MM.1S (cell line): ENCODE data around the gene PLGLB1.
"Not testable (repeated sequence)": the region's sequence is repeated elsewhere in the genome, so short reads cannot be mapped to it uniquely, and the experiment has no call there.

ENCODE experiments used
- DNase-seq: peaks from one replicate; pipeline ENCODE4 v3.0.0-alpha.2; 2015
- H2AFZ ChIP-seq: fragments of 300-600 bp; sonication (generic); 2 replicates; pipeline ENCODE4 v1.6.0; 2016; ENCODE audit warnings: antibody characterized with exemption, low read length
- H3F3A ChIP-seq: fragments of 300-600 bp; sonication (generic); 2 replicates; pipeline ENCODE4 v1.6.1; 2016; ENCODE audit warnings: mild to moderate bottlenecking, antibody characterized with exemption, low read length, moderate library complexity, mixed read lengths; ENCODE audit not compliant: insufficient read depth
- H3K27ac ChIP-seq: fragments of 300-600 bp; sonication (generic); 2 replicates; pipeline ENCODE4 v1.5.1; 2016; ENCODE audit warnings: mild to moderate bottlenecking, low read length
- H3K27me3 ChIP-seq: fragments of 300-600 bp; sonication (generic); replicated peaks from 2 replicates; pipeline ENCODE4 v1.6.0; 2016; ENCODE audit warnings: low read length; ENCODE audit not compliant: insufficient read depth
- H3K36me3 ChIP-seq: fragments of 300-600 bp; sonication (generic); replicated peaks from 2 replicates; pipeline ENCODE4 v1.6.1; 2016; ENCODE audit warnings: mild to moderate bottlenecking, low read length, mixed read lengths; ENCODE audit not compliant: insufficient read depth
- H3K4me1 ChIP-seq: fragments of 300-600 bp; sonication (generic); 2 replicates; pipeline ENCODE4 v1.6.1; 2016; ENCODE audit warnings: low read length, mixed read lengths
- H3K4me2 ChIP-seq: fragments of 300-600 bp; sonication (generic); 2 replicates; pipeline ENCODE4 v1.6.0; 2016; ENCODE audit warnings: low read depth, low read length
- H3K4me3 ChIP-seq: fragments of 300-600 bp; sonication (generic); 2 replicates; pipeline ENCODE4 v1.5.1; 2016; ENCODE audit warnings: low read length, mixed read lengths
- H3K79me2 ChIP-seq: fragments of 300-600 bp; sonication (generic); 2 replicates; pipeline ENCODE4 v1.6.1; 2016; ENCODE audit warnings: mixed run types, low read length, mixed read lengths
- H3K9ac ChIP-seq: fragments of 300-600 bp; sonication (generic); 2 replicates; pipeline ENCODE4 v1.6.1; 2016; ENCODE audit warnings: low read length, mixed read lengths
- H3K9me2 ChIP-seq: fragments of 300-600 bp; sonication (generic); replicated peaks from 2 replicates; pipeline ENCODE4 v1.6.1; 2016; ENCODE audit warnings: mild to moderate bottlenecking, low read length, mixed read lengths; ENCODE audit not compliant: insufficient read depth
- H3K9me3 ChIP-seq: fragments of 300-600 bp; sonication (generic); replicated peaks from 2 replicates; pipeline ENCODE4 v1.6.1; 2016; ENCODE audit warnings: mild to moderate bottlenecking, low read length, mixed read lengths; ENCODE audit not compliant: insufficient read depth
- H4K20me1 ChIP-seq: fragments of 300-600 bp; sonication (generic); 2 replicates; pipeline ENCODE4 v1.6.1; 2016; ENCODE audit warnings: mild to moderate bottlenecking, low read length, moderate library complexity, mixed read lengths; ENCODE audit not compliant: insufficient read depth

The PLGLB1 gene

DNA sequence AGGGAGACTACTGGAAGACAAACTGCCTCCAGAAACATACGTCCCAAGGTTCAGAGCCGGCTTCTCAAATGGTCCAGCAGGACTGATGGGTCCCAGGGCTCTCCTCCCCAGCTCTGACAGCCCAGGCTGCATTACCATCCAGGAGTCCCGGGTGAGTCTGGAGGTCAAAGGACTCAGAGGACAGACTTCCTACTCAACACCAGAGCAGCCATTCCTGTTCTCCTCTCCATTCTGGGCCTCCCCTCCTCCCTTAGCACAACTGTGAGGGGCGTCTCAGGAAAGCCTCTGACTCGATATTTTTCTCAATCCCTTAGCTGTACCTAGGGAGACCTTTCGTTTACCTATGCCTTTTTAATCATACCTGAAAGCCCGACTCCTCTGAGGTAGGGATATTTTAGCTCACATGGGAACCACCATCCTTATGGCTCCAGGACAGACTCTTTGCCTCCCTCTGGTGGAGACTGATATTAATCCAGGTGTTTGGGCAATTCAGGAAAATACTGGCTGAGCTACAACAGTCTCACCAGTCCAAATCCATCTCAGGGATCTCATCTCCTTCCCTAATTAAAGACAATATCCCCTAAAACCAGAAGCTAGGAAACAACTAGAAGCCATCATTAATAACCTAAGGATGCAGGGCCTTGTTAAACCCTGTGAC, 19.8 kb upstream of the PLGLB1 start:
- not testable (repeated sequence) for H3K79me2 ChIP-seq, H3K36me3 ChIP-seq, H3K9ac ChIP-seq, H3K27ac ChIP-seq, H3K4me2 ChIP-seq, H3K4me3 ChIP-seq, H3K27me3 ChIP-seq, DNase-seq, H3K4me1 ChIP-seq, H3K9me2 ChIP-seq, H3F3A ChIP-seq, H4K20me1 ChIP-seq, H2AFZ ChIP-seq, H3K9me3 ChIP-seq

- H3K27ac ChIP-seq, H3K4me3 ChIP-seq, H4K20me1 ChIP-seq, H3K9ac ChIP-seq, H3K4me2 ChIP-seq, H3K4me1 ChIP-seq, H3K9me3 ChIP-seq, DNase-seq, H3K36me3 ChIP-seq, H2AFZ ChIP-seq, H3K79me2 ChIP-seq, H3K9me2 ChIP-seq, H3F3A ChIP-seq, H3K27me3 ChIP-seq: not testable (repeated sequence)
Observed at GRCh38 chr2:87028607-87029006, 7.0 kb upstream of the PLGLB1 start.

- not testable (repeated sequence) for H3K9ac ChIP-seq, H3K79me2 ChIP-seq, H3K36me3 ChIP-seq, H3K4me1 ChIP-seq, H3K27ac ChIP-seq, H3K9me3 ChIP-seq, H3K4me3 ChIP-seq, H3F3A ChIP-seq, H3K9me2 ChIP-seq, H3K4me2 ChIP-seq, H4K20me1 ChIP-seq, H3K27me3 ChIP-seq, DNase-seq, H2AFZ ChIP-seq
Observed at GRCh38 chr2:87026816-87027215, 5.2 kb upstream of the PLGLB1 start.

DNA sequence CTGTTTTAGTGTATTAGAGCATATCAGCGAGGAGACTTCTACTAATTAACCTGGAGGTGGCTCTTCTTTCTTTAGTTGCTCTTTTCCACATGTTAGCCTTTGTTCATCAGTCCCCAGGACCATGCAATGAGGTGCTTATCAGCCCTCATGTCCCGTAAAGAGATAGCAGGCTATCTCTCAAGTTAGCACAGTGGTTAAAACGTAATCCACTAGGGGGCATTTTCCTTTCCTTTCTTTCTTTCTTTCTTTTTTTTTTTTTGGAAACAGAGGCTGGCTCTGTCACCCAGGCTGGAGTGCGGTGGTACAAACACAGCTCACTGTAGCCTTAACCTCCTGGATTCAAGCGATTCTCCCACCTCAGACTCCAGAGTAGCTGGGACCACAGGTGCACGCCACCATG, 4.3 kb upstream of the PLGLB1 start:
- not testable (repeated sequence) for H3K27me3 ChIP-seq, DNase-seq, H3K4me2 ChIP-seq, H4K20me1 ChIP-seq, H3K36me3 ChIP-seq, H2AFZ ChIP-seq, H3K9me3 ChIP-seq, H3F3A ChIP-seq, H3K27ac ChIP-seq, H3K4me1 ChIP-seq, H3K9ac ChIP-seq, H3K9me2 ChIP-seq, H3K4me3 ChIP-seq, H3K79me2 ChIP-seq

- DNase-seq, H3K36me3 ChIP-seq, H3K4me3 ChIP-seq, H3K9ac ChIP-seq, H3K9me3 ChIP-seq, H3K4me1 ChIP-seq, H2AFZ ChIP-seq, H3K27ac ChIP-seq, H3K79me2 ChIP-seq, H3K27me3 ChIP-seq, H3K4me2 ChIP-seq, H3F3A ChIP-seq, H3K9me2 ChIP-seq, H4K20me1 ChIP-seq: not testable (repeated sequence)
Observed at GRCh38 chr2:87023988-87024615, 2.5 kb upstream of the PLGLB1 start.

DNA sequence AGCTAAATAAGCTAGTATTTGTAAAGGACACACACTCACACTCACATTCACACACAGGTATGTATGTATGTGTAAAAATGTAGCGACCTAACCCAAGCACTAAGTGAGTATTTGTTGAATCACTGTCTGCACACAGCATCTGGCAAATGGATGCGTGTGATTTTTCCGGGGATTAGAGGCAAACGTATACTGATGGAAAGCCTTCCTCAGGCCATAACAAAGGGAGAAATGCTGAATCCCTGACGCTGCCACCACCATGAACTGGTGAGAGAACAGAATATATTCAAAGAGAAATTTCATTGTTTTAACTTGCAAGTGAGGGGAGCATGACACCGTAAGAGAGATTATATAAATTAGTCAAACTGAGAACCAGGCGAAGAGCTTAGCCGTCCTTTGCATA, 601 bp downstream of the PLGLB1 start:
- not testable (repeated sequence) for H4K20me1 ChIP-seq, DNase-seq, H3K9ac ChIP-seq, H3K9me2 ChIP-seq, H3K9me3 ChIP-seq, H3K4me3 ChIP-seq, H3K27me3 ChIP-seq, H3K79me2 ChIP-seq, H2AFZ ChIP-seq, H3K36me3 ChIP-seq, H3K27ac ChIP-seq, H3K4me1 ChIP-seq, H3F3A ChIP-seq, H3K4me2 ChIP-seq

- H2AFZ ChIP-seq, H3K9me2 ChIP-seq, H3F3A ChIP-seq, H3K36me3 ChIP-seq, H3K27ac ChIP-seq, H3K9ac ChIP-seq, H3K9me3 ChIP-seq, DNase-seq, H4K20me1 ChIP-seq, H3K4me2 ChIP-seq, H3K4me1 ChIP-seq, H3K79me2 ChIP-seq, H3K27me3 ChIP-seq, H3K4me3 ChIP-seq: not testable (repeated sequence)
Observed at GRCh38 chr2:87019053-87019452, 2.6 kb downstream of the PLGLB1 start.

- H3K4me2 ChIP-seq, H3K79me2 ChIP-seq, H3K9me3 ChIP-seq, H3F3A ChIP-seq, H4K20me1 ChIP-seq, H3K9ac ChIP-seq, H3K4me3 ChIP-seq, H3K4me1 ChIP-seq, H3K27me3 ChIP-seq, H3K36me3 ChIP-seq, H3K27ac ChIP-seq, H2AFZ ChIP-seq, DNase-seq, H3K9me2 ChIP-seq: not testable (repeated sequence)
Observed at GRCh38 chr2:87014489-87015169, 7.0 kb downstream of the PLGLB1 start.
